Colonic mucosa (tissue), 4 donors: Measurements from ENCODE around the gene GOLT1B. TPM values are rescaled to one million over a fixed set of nuclear protein-coding genes. Genes with fewer than 3 reads are reported as not detected.

ENCODE experiments used
- DNase-seq: peaks from one replicate; pipeline ENCODE4 v3.0.0-alpha.2; 2020
- H3K27ac ChIP-seq: fragments of 200-600 bp; one replicate; pipeline ENCODE4 v1.8.0; 2021
- H3K27me3 ChIP-seq: fragments of 200-600 bp; one replicate; pipeline ENCODE4 v1.8.0; 2021
- H3K36me3 ChIP-seq: fragments of 200-600 bp; one replicate; pipeline ENCODE4 v1.8.0; 2021
- H3K4me1 ChIP-seq: fragments of 200-600 bp; one replicate; pipeline ENCODE4 v1.8.0; 2021; ENCODE audit warnings: mild to moderate bottlenecking
- H3K4me3 ChIP-seq: fragments of 200-600 bp; one replicate; pipeline ENCODE4 v1.8.0; 2021
- H3K9ac ChIP-seq, 2 donors: one replicate each; pipeline ENCODE4 v1.7.0; 2013; ENCODE audit warnings: control low read depth in 2 of 2, low read depth in 2 of 2, low read length in 2 of 2
- H3K9me3 ChIP-seq: fragments of 200-600 bp; one replicate; pipeline ENCODE4 v1.8.0; 2021
- intact Hi-C: fragments of 100-400 bp; cut with DNase I; formaldehyde crosslinking; loops from one replicate; pipeline ENCODE4 v1.14.1; 2022
- total RNA-seq, 2 donors: library from RNA; stranded (reverse); fragmentation: NEBNext Ultra II Directional in 1 of 2; extraction: Animal tissue kit (Norgen Biotek cat#: 25700) in 1 of 2; gene quantifications; one replicate each; pipeline ENCODE4 v1.2.1, GENCODE V29; 2021
- TF ChIP-seq, protein P1 (sequence below): fragments of 200-600 bp; IDR thresholded peaks from one replicate; pipeline ENCODE4 v1.8.0; 2022; ENCODE audit warnings: antibody characterized with exemption, mild to moderate bottlenecking
- donor health status: healthy.
- donor health status: DM: no; HTN: no; CAD: no.
- donor health status: DM: no; HTN: no; CAD: no.

The GOLT1B gene
- total RNA-seq, 2 donors from 2014 or later = 28.3 to 35.5 TPM

GRCh38 chr12:21528953-21529352, 27.4 kb downstream of the GOLT1B start:
- Histone ChIP-seq H3K27ac (no peak overlapping the region), H3K36me3 (no peaks in the 10 kb centered on the region), H3K9ac (no peak overlapping the region), H3K27me3 (peaks cover 17% of the 10 kb centered on the region), H3K9me3 (no peaks in the 10 kb centered on the region), H3K4me1 (no peaks in the 10 kb centered on the region), H3K4me3 (no peak overlapping the region)
- TF ChIP-seq, protein P1, sequence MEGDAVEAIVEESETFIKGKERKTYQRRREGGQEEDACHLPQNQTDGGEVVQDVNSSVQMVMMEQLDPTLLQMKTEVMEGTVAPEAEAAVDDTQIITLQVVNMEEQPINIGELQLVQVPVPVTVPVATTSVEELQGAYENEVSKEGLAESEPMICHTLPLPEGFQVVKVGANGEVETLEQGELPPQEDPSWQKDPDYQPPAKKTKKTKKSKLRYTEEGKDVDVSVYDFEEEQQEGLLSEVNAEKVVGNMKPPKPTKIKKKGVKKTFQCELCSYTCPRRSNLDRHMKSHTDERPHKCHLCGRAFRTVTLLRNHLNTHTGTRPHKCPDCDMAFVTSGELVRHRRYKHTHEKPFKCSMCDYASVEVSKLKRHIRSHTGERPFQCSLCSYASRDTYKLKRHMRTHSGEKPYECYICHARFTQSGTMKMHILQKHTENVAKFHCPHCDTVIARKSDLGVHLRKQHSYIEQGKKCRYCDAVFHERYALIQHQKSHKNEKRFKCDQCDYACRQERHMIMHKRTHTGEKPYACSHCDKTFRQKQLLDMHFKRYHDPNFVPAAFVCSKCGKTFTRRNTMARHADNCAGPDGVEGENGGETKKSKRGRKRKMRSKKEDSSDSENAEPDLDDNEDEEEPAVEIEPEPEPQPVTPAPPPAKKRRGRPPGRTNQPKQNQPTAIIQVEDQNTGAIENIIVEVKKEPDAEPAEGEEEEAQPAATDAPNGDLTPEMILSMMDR = no peak
- DNase-seq = no peak
- intact Hi-C loops = no loop called here

- intact Hi-C loops = no loop called here
Observed at GRCh38 chr12:21529456-21529855, 27.9 kb downstream of the GOLT1B start.

GRCh38 chr12:21538061-21538653, 36.6 kb downstream of the GOLT1B start:
- no peak overlapping the region for H3K4me3 ChIP-seq
- intact Hi-C loops = no loop called here
- H3K9me3 ChIP-seq = no peaks in the 10 kb centered on the region
- no peak overlapping the region for H3K27ac ChIP-seq
- no peak overlapping the region for H3K9ac ChIP-seq
- no peaks in the 10 kb centered on the region for H3K36me3 ChIP-seq
- no peaks in the 10 kb centered on the region for H3K27me3 ChIP-seq
- TF ChIP-seq, protein P1 = no peak
- no peaks in the 10 kb centered on the region for H3K4me1 ChIP-seq
- no peak for DNase-seq

More at GRCh38 chr12:21529456-21529855, 27.9 kb downstream of the GOLT1B start:
- Histone ChIP-seq H3K27ac (no peak overlapping the region), H3K9me3 (no peaks in the 10 kb centered on the region), H3K27me3 (peaks cover 17% of the 10 kb centered on the region), H3K4me3 (no peak overlapping the region), H3K4me1 (no peaks in the 10 kb centered on the region), H3K9ac (no peak overlapping the region), H3K36me3 (no peaks in the 10 kb centered on the region)
- TF ChIP-seq, protein P1 = no peak
- DNase-seq = no peak

GRCh38 chr12:21539797-21540196, 38.2 kb downstream of the GOLT1B start:
- Histone ChIP-seq H3K4me1 (no peaks in the 10 kb centered on the region), H3K9me3 (no peaks in the 10 kb centered on the region), H3K4me3 (no peak overlapping the region), H3K36me3 (no peaks in the 10 kb centered on the region), H3K27ac (no peak overlapping the region), H3K27me3 (no peaks in the 10 kb centered on the region), H3K9ac (no peak overlapping the region)
- intact Hi-C loops = no loop called here
- TF ChIP-seq, protein P1 = no peak
- DNase-seq = no peak

GRCh38 chr12:21541773-21542172, 40.2 kb downstream of the GOLT1B start:
- H3K9me3 ChIP-seq = no peaks in the 10 kb centered on the region
- no peak overlapping the region for H3K9ac ChIP-seq
- no peak overlapping the region for H3K27ac ChIP-seq
- intact Hi-C loops = no loop called here
- no peaks in the 10 kb centered on the region for H3K36me3 ChIP-seq
- no peak for DNase-seq
- TF ChIP-seq, protein P1 = no peak
- no peaks in the 10 kb centered on the region for H3K27me3 ChIP-seq
- H3K4me3 ChIP-seq = no peak overlapping the region
- H3K4me1 ChIP-seq = no peaks in the 10 kb centered on the region
